ENCODE data around the gene ST6GAL1. TPM values are rescaled to one million over a fixed set of nuclear protein-coding genes. Genes with fewer than 3 reads are reported as not detected.

Gene ST6GAL1
- total RNA-seq, 4 donors from 2014 or later = 11.1 to 29.8 (median 18.6) TPM

GRCh38 chr3:187061748-187062147, 131.4 kb downstream of the ST6GAL1 start:
- in situ Hi-C loops (cut with MboI; ENCODE audit: low sequenced_read_pairs in 4 of 4) (no loop called here), intact Hi-C loops (cut with DNase I; ENCODE audit: low total_unique reads) (loop anchor here (10.0 kb wide), 1 partner anchor 207 kb away; no protein-coding TSS in a partner anchor)
- H3K9me3 ChIP-seq = no peaks in the 10 kb centered on the region

GRCh38 chr3:187062526-187063177, 132.3 kb downstream of the ST6GAL1 start:
- H3K4me3 ChIP-seq = no peak overlapping the region
- intact Hi-C loops (cut with DNase I; ENCODE audit: low total_unique reads) (loop anchor here (10.0 kb wide), 1 partner anchor 208 kb away; no protein-coding TSS in a partner anchor), in situ Hi-C loops (cut with MboI; ENCODE audit: low sequenced_read_pairs in 4 of 4) (no loop called here)
- ATAC-seq (peak in 1 of 2 donors; percentile 21), DNase-seq (no peak)
- TF ChIP-seq POLR2A (IDR thresholded peaks at IDR 0.05) (no peak), CTCF (IDR thresholded peaks at IDR 0.05 in 4 of 5, conservative IDR thresholded peaks at IDR 0.05 in 1 of 5) (no peak)
- no peaks in the 10 kb centered on the region for H3K27me3 ChIP-seq
- peak overlapping the region in 1 of 4 donors; percentile 13 for H3K27ac ChIP-seq
- H3K36me3 ChIP-seq = no peaks in the 10 kb centered on the region
- H3K9me3 ChIP-seq = no peaks in the 10 kb centered on the region
- H3K4me1 ChIP-seq = peaks cover 32 to 48% of the 10 kb centered on the region in 2 donors

More at GRCh38 chr3:187061748-187062147, 131.4 kb downstream of the ST6GAL1 start:
- ATAC-seq (no peak), DNase-seq (no peak)
- Histone ChIP-seq H3K27me3 (no peaks in the 10 kb centered on the region), H3K4me1 (peaks cover 32 to 48% of the 10 kb centered on the region in 2 donors), H3K27ac (no peak overlapping the region), H3K4me3 (no peak overlapping the region), H3K36me3 (no peaks in the 10 kb centered on the region)
- TF ChIP-seq POLR2A (IDR thresholded peaks at IDR 0.05) = no peak
- TF ChIP-seq CTCF (IDR thresholded peaks at IDR 0.05 in 4 of 5, conservative IDR thresholded peaks at IDR 0.05 in 1 of 5) = no peak

GRCh38 chr3:187063286-187064121, 133.2 kb downstream of the ST6GAL1 start:
- H3K36me3 ChIP-seq = no peaks in the 10 kb centered on the region
- no peak for TF ChIP-seq CTCF (IDR thresholded peaks at IDR 0.05 in 4 of 5, conservative IDR thresholded peaks at IDR 0.05 in 1 of 5)
- TF ChIP-seq POLR2A (IDR thresholded peaks at IDR 0.05) = no peak
- peak overlapping the region in 1 of 4 donors; percentile 75 for H3K27ac ChIP-seq
- DNase-seq = no peak
- H3K9me3 ChIP-seq = no peaks in the 10 kb centered on the region
- no peak overlapping the region for H3K4me3 ChIP-seq
- no peaks in the 10 kb centered on the region for H3K27me3 ChIP-seq
- H3K4me1 ChIP-seq = peaks cover 32 to 48% of the 10 kb centered on the region in 2 donors
- ATAC-seq = no peak
- intact Hi-C loops (cut with DNase I; ENCODE audit: low total_unique reads) (loop anchor here (10.0 kb wide), 1 partner anchor 209 kb away; no protein-coding TSS in a partner anchor), in situ Hi-C loops (cut with MboI; ENCODE audit: low sequenced_read_pairs in 4 of 4) (no loop called here)

- H3K27me3 ChIP-seq = no peaks in the 10 kb centered on the region
- ATAC-seq = peak in 1 of 2 donors; percentile 26
- H3K36me3 ChIP-seq = no peaks in the 10 kb centered on the region
- intact Hi-C loops (cut with DNase I; ENCODE audit: low total_unique reads) (loop anchor here (10.0 kb wide), 1 partner anchor 210 kb away; no protein-coding TSS in a partner anchor), in situ Hi-C loops (cut with MboI; ENCODE audit: low sequenced_read_pairs in 4 of 4) (no loop called here)
- H3K9me3 ChIP-seq = no peaks in the 10 kb centered on the region
- TF ChIP-seq CTCF (IDR thresholded peaks at IDR 0.05 in 4 of 5, conservative IDR thresholded peaks at IDR 0.05 in 1 of 5) (no peak), POLR2A (IDR thresholded peaks at IDR 0.05) (no peak)
- H3K4me1 ChIP-seq = peaks cover 32 to 48% of the 10 kb centered on the region in 2 donors
- H3K4me3 ChIP-seq = no peak overlapping the region
- H3K27ac ChIP-seq = peak overlapping the region in 3 of 4 donors; percentile 44 to 75 (median 61)
- no peak for DNase-seq
Observed at GRCh38 chr3:187064210-187065115, 134.1 kb downstream of the ST6GAL1 start.

Data from gastrocnemius medialis (tissue), 4 donors.